Neural progenitor cell (in vitro differentiated cells): ENCODE results near the gene SYNE3.

Source experiments
- EZH2 ChIP-seq: fragments of 200-600 bp; sonication (generic); IDR thresholded peaks from 2 replicates; pipeline ENCODE4 v1.6.1; 2017; ENCODE audit warnings: antibody characterized with exemption, mild to moderate bottlenecking, moderate library complexity
- TF ChIP-seq, protein P1 (sequence below): fragments of 200-600 bp; sonication (generic); IDR thresholded peaks from 2 replicates; pipeline ENCODE4 v1.5.1; 2017; ENCODE audit warnings: antibody characterized with exemption, mild to moderate bottlenecking

DNA sequence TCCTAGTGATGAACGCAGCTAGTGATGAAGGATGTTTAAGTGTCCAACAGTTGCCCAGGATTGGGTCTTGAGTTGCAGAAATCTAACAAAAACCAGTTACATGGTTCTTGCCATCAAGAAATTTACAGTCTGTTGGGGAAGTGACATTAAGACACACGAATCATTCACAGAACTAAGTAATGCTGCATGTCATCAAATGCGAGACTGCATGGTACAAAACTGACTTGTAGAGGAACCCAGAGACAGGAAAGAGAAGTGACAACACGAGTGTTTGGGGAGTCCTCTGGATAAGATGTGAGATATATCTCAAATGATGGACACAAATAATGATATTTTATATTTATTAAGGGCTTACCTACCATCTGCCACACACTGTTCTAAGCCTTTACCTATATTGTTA, 6.1 kb upstream of the SYNE3 start:
- TF ChIP-seq, protein P1, sequence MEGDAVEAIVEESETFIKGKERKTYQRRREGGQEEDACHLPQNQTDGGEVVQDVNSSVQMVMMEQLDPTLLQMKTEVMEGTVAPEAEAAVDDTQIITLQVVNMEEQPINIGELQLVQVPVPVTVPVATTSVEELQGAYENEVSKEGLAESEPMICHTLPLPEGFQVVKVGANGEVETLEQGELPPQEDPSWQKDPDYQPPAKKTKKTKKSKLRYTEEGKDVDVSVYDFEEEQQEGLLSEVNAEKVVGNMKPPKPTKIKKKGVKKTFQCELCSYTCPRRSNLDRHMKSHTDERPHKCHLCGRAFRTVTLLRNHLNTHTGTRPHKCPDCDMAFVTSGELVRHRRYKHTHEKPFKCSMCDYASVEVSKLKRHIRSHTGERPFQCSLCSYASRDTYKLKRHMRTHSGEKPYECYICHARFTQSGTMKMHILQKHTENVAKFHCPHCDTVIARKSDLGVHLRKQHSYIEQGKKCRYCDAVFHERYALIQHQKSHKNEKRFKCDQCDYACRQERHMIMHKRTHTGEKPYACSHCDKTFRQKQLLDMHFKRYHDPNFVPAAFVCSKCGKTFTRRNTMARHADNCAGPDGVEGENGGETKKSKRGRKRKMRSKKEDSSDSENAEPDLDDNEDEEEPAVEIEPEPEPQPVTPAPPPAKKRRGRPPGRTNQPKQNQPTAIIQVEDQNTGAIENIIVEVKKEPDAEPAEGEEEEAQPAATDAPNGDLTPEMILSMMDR = no peak
- no peak for TF ChIP-seq EZH2
